GM03348 (cell line): ENCODE results near the gene ELK1.

ENCODE experiments used
- DNase-seq: peaks from one replicate; pipeline ENCODE4 v3.0.0; 2012; ENCODE audit warnings: low spot score

The ELK1 gene

DNA sequence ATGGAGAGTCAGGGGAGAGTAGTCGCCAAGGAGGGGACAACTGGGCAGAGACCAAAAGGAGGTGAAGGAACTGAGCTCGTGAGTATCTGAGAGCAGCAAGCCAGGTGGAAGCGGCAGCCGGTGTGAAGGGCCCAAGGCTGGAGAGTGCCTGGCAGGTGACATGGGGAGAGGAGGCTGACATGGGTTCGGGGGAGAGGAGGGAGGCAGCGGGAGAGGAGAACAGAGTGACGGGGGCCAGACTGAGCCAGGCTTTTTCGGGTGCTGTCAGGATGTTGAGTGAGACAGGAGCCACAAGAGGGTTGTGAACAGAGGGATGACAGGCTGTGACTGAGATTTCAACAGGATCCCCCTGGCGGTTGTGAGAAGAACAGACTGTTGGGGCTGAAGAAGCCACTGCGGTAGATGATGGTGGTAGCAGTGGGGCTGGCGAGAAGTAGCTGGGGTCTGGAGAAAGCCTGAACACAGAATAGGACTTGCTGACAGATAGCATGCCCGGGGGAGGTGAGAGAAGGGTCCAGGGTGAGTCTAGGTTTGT, 5.7 kb downstream of the ELK1 start:
- DNase-seq: peak; percentile 18

DNA sequence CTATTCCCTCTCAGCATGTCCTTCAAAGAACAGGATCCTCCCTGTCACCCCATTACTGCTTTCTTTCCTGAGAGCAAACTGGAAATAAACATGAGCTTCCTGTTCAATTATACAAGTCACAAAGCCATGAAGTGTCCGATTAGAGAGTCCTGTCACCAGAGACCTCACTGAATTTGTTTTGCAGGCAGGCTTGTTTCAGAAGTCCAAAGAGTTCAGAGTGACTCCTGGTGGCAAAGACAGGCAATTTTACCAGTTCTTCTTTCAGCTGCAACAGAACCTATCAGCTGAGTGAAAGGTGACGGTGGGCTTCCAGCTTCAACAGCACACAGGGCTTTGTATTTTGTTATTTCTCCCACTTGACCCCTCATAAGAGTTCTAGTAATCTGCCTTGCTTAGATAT, 6.4 kb downstream of the ELK1 start:
- DNase-seq: peak; percentile 15

DNA sequence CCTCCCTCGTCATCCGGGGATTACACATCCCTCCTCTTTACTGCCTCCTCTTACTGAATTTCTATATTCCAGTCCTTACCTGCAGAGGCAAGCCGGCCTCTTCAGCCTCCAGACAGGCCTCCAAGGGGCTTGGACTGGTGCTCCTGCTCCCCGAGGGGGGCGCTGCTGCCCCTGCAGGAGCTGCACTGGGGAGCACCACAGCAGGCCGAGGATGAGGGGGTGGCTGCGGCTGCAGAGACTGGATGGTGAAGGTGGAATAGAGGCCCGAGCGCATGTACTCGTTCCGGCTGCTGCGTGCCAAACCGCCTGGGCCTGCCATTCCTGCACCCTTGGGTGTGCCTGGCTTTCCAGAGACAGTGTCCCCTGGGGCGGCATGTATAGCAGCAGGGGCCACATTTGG, 11.5 kb downstream of the ELK1 start:
- no peak for DNase-seq

DNA sequence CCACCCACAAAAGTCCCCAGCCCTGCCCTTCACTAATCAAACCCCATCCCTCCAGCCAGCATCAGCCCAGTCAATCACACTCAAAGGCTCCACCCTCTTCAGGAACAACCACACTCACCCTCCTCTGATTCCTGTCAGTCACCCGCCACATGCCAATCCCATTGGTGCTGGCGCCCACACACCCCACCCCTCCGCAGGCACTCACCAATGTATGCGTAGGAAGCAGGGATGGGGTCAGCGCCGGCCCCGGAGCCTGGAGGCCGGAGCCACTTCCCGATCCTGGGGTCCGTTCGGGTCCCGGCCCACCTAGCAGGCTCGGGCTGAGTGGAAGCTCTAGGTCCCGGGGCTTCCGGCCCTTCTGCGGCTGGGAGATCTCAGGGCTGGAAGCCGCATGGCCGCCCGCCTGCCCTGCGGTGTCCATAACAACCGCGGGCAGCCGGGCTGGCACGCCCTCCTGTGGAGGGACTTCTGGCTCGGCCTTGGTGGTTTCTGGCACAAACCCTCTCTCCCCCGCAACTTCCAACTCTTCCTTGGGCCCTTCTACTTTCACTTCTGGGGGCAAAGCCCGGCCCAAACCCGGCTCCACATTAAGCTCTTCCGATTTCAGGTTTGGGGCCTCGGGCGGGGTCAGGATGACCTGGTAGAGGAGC, 12.7 kb downstream of the ELK1 start:
- no peak for DNase-seq

DNA sequence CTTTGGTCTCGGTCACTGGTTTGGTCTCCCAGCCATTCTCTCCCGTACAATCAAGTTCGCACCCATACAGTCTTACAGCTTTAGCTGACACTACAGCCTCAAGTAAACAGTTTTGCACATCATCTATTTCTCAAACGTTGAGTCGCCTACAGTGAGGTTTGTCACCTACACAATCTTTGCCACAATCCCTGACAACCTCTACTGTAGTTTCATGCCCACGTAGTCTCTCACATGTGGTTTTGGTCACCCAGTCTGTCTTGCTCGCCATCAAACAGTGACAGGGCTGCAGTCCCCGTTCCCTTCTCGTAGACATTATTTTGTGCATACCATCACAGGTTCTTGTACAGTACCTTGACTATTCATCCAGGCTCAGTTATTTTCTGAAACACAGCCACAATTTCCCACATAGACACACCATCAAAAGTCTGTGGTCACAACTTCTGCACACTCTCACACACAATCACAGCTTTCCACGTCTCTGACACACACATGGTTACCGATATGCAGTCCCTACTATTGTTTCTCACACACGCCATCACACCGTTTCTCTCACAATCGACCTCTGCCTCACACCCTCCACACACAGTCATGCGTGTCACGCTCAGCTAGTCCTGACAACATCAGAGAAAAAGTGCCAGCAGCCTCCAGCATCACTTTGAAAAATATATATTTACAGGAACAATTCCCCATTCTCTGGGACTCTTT, 15.3 kb downstream of the ELK1 start:
- no peak for DNase-seq

DNA sequence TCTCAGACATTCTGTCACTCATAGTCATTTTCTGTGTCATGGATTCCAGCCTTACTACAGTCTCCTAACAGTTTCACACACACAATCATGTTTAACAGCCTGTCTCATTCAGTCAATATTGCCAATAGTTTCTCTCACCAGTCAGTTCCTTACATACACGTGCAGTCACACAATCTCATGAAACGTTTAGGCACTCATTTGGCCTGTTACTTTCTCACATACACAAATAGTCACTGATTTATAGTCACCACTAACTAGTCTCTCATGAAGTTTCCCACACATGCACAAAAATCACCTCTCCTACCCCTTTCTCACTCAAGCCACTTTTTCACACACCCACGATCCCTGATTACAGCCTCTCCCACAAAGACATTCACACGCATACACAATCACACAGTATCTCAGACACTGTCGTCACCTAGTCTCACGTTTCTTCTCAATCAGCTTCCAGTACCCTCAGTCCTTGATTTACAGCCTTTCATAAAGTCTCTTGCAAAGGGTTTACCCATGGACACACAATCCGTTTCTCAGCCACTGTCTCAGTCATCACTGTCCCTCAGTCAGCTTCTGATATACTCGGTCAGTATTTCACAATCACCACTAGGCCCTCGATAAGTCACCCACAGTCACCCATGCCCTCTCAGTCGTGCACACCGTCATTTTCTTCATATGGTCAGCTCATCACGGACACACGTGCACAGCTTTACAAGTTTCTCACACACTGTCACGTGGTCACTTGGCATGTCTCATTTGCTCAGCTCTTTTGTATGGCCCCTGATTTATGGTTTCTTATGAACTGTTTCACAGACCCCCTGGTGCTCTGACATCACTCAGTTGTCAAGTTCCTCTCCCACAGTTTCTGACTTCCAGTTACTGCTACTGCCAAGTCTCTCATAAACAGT, 16.4 kb downstream of the ELK1 start:
- no peak for DNase-seq

DNA sequence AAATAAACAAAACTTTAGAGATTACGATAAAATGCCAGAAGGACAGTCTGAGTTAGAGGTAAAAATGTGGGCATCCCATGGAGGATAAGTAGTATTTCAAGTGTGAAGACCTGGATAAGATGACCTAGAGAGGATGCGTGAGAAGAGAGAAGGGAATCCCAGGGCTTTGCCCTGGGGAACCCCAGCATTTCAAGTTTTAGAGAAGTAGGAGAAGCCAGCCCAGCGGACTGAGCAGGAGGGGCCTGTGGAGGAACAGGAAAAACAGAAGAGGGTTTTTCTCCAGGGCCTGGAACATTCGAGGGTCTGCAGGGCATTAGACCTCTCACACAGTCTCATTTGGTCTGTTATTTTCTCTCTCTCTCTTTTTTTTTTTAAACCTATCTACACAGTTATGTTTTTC, 17.7 kb downstream of the ELK1 start:
- DNase-seq: no peak

DNA sequence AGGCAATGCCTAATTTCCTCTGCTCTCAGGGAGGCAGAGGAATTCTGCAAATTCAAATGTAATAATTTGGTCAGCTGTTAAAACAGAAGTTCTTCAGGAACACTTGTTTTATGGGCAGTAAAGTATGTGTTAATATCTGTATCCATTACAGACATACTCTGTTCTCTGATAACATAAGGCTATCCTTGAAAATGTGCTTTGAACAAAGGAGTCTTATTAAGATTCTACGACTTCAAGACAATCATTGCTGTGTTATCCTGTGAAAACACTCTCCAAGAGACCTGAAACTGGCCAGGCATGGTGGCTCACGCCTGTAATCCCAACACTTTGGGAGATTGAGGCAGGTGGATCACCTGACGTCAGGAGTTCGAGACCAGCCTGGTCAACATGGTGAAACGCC, 18.7 kb downstream of the ELK1 start:
- DNase-seq: no peak

DNA sequence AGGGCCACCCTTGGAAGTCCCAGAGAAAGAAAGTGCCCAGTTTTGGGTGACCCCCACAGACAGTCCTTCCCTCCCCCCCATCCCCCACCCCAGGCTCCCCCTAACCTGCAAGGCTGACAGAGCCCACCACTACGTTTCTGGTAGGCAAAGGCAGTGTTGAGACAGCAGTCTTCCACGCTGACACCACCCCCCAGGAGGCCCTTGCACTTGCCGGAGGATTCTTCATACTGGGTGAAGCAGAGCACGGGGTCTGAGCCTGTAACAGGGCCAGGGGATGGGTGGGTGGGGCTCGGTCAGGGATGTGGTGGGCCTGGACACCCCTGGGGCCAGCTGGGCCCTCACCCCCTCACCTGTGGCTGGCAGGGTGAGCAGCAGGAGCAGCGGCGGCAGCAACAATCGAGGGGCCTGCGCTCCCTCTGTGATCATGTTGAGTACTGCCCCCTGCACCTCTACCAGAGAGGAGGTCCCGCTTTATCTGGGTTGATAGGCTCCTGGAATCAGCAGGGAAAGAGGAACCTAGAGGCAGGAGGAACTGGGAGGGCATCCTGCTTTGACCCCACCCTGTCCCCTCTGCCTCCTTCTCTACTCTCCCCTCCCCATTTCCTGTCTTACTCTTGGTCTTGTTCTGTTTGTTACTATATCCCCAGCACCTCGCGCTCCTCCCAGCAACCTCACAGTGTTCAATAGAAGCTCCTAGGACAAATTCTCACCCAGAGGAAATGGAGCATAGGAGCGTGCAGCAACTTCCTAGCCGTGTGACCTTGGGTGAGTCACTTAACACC, 20.8 kb downstream of the ELK1 start, which contains the start of gene CFP:
Gene CFP (minus strand): TSS at position 512 of the 782 bp plus-strand sequence. CDS start 86 bp downstream, at position 426.
- no peak for DNase-seq

DNA sequence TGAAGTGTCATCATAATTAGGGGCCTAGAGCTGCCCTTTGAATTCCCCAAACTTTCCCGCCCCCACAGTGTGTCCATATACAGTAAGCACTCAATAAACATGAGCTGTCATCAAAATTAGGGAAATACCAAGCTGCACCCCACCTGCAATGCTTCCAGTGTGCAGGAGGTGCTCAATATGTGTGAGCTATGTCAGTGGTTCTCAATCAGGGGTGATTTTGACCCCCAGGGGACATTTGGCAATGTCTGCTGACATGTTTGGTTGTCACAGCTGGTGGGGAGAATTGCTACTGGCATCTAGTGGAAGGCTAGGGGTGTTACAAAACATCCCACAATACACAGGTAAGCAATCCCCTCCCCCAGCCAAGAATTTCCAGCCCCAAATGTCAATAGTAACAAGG, 21.4 kb downstream of the ELK1 start:
- DNase-seq: no peak

DNA sequence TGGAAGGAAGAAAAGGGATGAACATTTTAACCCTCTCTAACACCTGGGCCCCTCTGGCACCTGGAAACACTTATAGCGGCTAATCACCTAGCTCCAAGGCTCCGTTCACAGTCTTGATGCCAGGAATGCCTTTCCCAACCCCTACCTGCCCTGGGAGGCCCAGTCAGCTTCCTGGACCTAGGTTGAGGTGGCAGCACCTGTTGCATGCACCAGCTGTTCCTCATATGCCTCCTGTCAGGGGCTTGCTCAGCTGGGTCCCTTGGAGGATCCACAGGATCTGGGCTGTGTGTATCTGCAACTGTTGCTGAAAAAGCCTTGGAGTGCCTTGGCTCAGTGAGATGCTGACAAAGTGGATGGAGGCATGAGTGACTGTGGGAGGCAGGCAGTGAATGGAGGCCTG, 25.0 kb downstream of the ELK1 start:
- DNase-seq: no peak

DNA sequence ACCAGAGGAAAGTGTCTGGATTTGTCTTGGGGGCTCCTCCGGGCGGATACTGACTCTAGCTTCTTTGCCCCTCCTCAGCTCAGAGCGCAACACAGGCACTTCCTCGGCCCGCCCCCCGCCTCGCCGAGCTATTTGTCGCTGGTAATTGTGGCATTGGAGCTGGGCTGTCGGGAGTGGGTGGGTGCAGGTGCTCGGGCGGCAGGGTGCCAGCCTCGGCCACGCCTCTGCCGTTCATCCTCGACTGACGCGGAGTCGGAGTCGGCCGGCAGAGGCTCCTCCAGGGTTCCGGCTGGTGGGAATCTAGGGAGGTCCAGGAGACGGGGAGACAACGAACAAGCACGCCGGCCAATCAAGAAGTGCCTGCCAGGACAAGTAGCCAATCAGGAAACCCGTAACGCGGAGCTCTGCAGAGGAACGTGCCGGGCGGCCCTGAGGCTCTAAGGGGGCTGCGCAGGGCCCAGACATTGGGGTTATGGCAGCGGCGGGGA, 26.8 kb downstream of the ELK1 start:
- DNase-seq: peak; percentile 84

DNA sequence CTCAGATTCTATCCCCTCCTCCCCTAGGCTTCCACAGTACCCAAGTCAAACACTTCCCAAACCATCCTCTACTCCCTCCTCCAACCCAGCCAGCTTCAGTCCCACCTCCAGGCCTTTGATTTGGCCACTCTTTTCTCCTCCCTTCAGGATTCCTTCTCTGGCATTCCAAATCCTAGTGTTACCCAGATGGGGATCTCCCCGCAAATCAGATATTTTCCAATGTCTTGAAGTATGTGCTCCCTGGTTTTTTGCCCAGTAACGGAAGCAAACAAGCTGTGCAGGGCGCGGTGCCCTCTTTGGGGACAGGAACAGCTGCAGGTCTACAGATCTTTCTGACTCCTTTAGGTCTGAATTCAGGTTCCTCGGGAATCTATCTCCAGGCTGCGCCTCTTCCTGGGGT, 28.5 kb downstream of the ELK1 start:
- no peak for DNase-seq

DNA sequence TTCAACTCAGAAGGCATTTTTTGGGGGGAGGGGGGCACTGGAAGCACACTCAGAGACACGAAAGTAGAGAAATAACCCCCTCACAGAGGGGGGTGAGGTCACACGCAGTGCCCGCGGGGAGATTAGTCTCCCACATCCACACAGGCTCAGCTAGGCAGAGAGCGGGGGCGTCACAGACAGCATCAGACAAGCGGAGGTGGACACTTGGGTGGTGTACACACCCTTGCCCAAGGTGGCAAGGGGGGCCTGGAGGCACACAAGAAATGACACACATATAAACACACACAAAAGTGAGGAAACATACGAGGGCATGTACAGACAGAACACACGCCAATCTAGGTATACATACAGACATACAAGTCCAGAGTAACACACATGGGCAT, 30.1 kb downstream of the ELK1 start:
- DNase-seq: no peak

DNA sequence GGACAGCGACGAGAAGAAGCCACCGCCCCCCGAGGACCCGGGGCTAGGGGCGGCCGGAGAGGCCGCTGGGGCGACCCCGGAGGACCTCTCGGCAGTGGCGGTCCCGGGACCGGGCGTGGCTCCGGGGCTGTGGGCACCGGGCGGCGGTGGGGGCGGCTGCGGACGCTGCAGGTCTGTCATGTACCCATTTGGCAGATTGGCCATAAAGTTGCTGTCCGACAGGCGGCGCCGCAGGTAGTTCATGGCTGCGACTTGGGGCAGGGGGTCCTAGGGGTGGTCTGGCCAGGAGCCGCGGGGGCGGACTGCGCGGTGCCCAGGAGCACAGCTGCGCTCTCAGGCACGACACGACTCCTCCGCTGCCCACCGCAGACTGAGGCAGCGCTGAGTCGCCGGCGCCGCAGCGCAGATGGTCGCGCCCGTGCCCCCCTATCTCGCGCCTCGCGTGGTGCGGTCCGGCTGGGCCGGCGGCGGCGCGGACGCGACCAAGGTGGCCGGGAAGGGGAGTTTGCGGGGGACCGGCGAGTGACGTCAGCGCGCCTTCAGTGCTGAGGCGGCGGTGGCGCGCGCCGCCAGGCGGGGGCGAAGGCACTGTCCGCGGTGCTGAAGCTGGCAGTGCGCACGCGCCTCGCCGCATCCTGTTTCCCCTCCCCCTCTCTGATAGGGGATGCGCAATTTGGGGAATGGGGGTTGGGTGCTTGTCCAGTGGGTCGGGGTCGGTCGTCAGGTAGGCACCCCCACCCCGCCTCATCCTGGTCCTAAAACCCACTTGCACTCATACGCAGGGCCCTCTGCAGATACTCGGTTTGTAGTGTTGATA, 30.7 kb downstream of the ELK1 start, which contains the start of gene SYN1:
Gene SYN1 (minus strand): TSS at position 372 of the 817 bp plus-strand sequence. CDS start 129 bp downstream, at position 243.
- peak; percentile 93 for DNase-seq

DNA sequence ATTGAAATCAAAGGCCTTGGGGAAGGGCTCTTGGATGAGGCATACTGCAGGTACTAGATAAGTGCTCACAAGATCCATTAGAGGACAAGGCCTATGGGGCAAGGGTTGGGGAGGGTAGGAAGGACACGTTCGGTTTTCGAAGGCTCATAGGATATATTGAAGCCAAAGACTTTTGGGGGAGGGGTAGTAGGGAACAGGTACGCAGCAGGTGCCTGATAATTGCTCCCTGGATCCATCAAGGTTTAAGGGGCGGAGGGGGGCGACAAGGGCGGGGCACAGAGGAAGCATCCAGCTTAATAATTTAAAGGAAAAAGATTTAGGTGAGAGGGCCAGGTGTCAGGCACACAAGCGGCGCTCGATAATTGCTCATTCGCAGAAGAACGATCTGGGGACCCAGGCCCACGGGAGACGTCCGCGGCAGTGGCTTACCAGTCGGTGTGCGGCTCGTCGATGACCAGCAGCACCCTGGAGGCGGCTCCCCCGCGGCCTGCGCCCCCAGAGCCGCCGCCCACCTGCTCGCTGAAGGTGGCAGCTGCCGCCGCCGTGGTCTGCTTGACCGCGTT, 31.4 kb downstream of the ELK1 start:
- no peak for DNase-seq

DNA sequence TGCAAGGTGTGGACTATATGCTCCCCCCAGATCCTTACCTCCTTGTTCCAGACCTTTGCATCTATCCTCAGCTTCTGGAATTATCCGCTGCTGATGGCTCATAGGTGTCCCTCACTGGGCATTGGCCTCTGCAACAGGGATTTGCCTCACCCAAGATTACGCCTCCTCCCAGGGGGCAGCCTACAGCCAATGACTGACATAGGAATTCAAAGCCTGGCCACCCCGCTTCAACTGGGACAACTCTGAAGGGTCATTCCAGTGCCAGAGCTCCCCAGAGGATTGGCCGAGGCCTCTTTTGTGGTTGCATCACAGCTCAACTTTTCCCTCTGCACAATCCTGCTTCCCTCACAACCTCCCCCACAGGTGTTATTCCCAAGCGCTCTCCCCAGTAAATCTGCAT, 35.7 kb downstream of the ELK1 start:
- no peak for DNase-seq

DNA sequence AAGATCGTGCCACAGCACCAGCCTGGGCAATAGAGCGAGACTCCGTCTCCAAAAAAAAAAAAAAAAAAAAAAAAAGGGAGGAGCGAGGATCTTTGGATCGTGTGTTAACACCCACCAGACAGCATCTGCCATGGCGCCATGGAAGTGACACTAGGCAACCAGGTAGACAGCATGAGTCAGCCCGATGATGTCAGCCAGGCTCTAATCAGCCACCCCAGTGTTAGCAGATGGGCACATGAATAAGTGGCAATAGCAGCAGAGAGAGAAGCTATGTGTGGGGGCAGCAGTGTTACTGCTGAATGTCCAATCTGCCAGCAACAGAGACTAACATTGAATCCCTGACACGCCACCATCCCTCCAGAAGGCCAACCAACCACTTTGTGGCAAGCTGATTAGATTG, 37.3 kb downstream of the ELK1 start:
- no peak for DNase-seq

DNA sequence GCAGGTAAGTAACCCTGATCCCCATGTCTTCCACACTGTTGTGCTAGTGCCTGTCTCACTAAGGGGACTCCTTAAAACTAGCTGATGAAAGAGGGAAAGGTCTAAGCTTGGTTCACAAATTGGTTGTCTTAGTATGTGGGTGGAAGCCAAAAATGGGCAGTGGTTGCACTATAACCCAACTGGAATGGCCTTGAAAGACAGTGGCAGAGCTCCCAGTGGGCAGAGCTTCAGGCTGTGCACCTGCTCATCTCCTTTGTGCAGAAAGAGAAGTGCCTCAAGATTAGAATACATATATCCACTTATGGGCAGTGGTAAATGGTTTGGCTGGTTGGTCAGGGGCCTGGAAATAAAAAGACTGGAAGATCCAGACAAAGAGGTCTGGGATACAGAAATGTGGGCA, 37.9 kb downstream of the ELK1 start:
- no peak for DNase-seq

DNA sequence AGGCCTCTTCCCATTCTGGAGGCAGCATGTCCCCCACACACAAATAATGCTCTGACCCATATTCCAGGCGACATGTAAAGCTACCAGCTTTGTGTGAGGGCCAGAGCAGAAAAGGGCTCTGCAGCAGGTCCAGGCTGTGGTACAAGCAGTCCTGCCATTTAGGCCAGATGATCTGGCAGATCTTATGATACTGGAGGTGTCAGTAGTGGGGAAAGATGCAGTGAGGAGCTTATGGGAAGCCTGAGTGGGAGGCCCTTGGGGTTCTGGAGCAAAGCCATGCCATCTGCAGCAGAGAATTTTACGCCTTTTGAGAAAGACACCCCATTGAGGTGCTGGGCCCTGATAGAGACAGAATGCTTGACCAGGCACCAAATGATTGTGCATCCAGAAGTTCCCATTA, 38.4 kb downstream of the ELK1 start:
- no peak for DNase-seq
